H1 (cell line): Measurements from ENCODE around the gene ARHGAP15. TPM values are rescaled to one million over a fixed set of nuclear protein-coding genes. Genes with fewer than 3 reads are reported as not detected.

ENCODE experiments used
- CTCF ChIA-PET: fragments of 300-600 bp; sonication (Branson Sonifier 250); formaldehyde crosslinking; loops from one replicate; lab custom pipeline; 2021; ENCODE audit not compliant: partially characterized antibody; lab: Charles Lee
- POLR2A ChIA-PET: fragments of 300-600 bp; sonication (Branson Sonifier 250); formaldehyde crosslinking; loops from one replicate; lab custom pipeline; 2021; ENCODE audit warnings: inconsistent platforms; ENCODE audit not compliant: partially characterized antibody; lab: Charles Lee
- DNase-seq, 2 experiments: peaks; one replicate each; pipeline versions ENCODE4 v3.0.0 to v3.0.0-alpha.2; 2010 to 2022; ENCODE audit warnings: low spot score in 2 of 2, low read depth in 1 of 2, mixed read lengths in 1 of 2
- FAIRE-seq: peaks from 2 replicates; lab custom pipeline; 2011; peaks lifted over from hg19 to GRCh38; lab: Jason Lieb, UNC
- H2AFZ ChIP-seq: 2 replicates; pipeline ENCODE4 v1.8.1; 2012; ENCODE audit warnings: low read length, inconsistent platforms
- H2AK5ac ChIP-seq: 2 replicates; pipeline ENCODE4 v1.6.1; 2013; ENCODE audit warnings: low read depth, low read length
- H2BK120ac ChIP-seq: replicated peaks from 2 replicates; pipeline ENCODE3; 2013; ENCODE audit warnings: low read depth, low read length, inconsistent platforms
- H2BK12ac ChIP-seq: 2 replicates; pipeline ENCODE4 v1.6.1; 2013; ENCODE audit warnings: low read depth, low read length
- H2BK15ac ChIP-seq: 2 replicates; pipeline ENCODE4 v1.6.1; 2013; ENCODE audit warnings: low read length
- H2BK20ac ChIP-seq: 2 replicates; pipeline ENCODE4 v1.6.1; 2013; ENCODE audit warnings: low read length
- H2BK5ac ChIP-seq: 2 replicates; pipeline ENCODE4 v1.6.1; 2013; ENCODE audit warnings: low read depth, low read length
- H3K14ac ChIP-seq: 2 replicates; pipeline ENCODE4 v1.6.1; 2013; ENCODE audit warnings: inconsistent platforms; ENCODE audit not compliant: insufficient read length
- H3K18ac ChIP-seq: 2 replicates; pipeline ENCODE4 v1.6.1; 2013; ENCODE audit warnings: low read length; ENCODE audit errors: extremely low read depth
- H3K23ac ChIP-seq: 2 replicates; pipeline ENCODE4 v1.6.1; 2013; ENCODE audit warnings: inconsistent platforms; ENCODE audit not compliant: insufficient read length
- H3K23me2 ChIP-seq: 2 replicates; pipeline ENCODE4 v1.6.1; 2013; ENCODE audit warnings: low read depth, low read length
- H3K27ac ChIP-seq: 2 replicates; pipeline ENCODE4 v1.6.1; 2011; ENCODE audit warnings: low read depth, low read length, inconsistent platforms
- H3K27me3 ChIP-seq, 4 experiments: replicated peaks in 1 of 4; 1 replicate in 1 of 4; 2 replicates in 3 of 4; pipeline versions ENCODE4 v1.6.1 to v1.8.1; 2011 to 2013; ENCODE audit warnings: low read length in 3 of 4, mild to moderate bottlenecking in 3 of 4, inconsistent platforms in 2 of 4, mixed read lengths in 2 of 4, moderate library complexity in 1 of 4; ENCODE audit not compliant: control insufficient read depth in 3 of 4, insufficient read depth in 3 of 4; ENCODE audit errors: extremely low read depth in 1 of 4
- H3K36me3 ChIP-seq, 4 experiments: 2 replicates each; pipeline versions ENCODE4 v1.6.1 to v1.8.1; 2011 to 2013; ENCODE audit warnings: mild to moderate bottlenecking in 4 of 4, low read length in 3 of 4, moderate library complexity in 2 of 4, control low read depth in 1 of 4, inconsistent platforms in 1 of 4; ENCODE audit not compliant: insufficient read depth in 4 of 4, control insufficient read depth in 2 of 4
- H3K4ac ChIP-seq: replicated peaks from 2 replicates; pipeline ENCODE3; 2013; ENCODE audit warnings: low read length, low read depth, mixed read lengths, inconsistent platforms; ENCODE audit not compliant: insufficient read length
- H3K4me1 ChIP-seq, 4 experiments: replicated peaks in 1 of 4; 1 replicate in 1 of 4; 2 replicates in 3 of 4; pipeline versions ENCODE4 v1.6.1 to v1.8.1; 2011 to 2013; ENCODE audit warnings: low read length in 3 of 4, inconsistent platforms in 2 of 4, mixed read lengths in 1 of 4; ENCODE audit not compliant: insufficient read depth in 4 of 4, control insufficient read depth in 3 of 4
- H3K4me2 ChIP-seq, 2 experiments: 2 replicates each; pipeline versions ENCODE4 v1.6.1 to v1.8.1; 2011 to 2013; ENCODE audit warnings: low read depth in 2 of 2, low read length in 2 of 2, control low read depth in 1 of 2, inconsistent platforms in 1 of 2, mild to moderate bottlenecking in 1 of 2; ENCODE audit not compliant: insufficient read depth in 1 of 2
- H3K4me3 ChIP-seq, 4 experiments: fragments of 200-600, 300-600 bp in 1 of 4; sonication (generic), shearing (Covaris generic), sonication (Bioruptor Twin) in 1 of 4; 2 replicates each; pipeline versions ENCODE4 v1.5.1 to v1.8.1; 2011 to 2016; ENCODE audit warnings: low read length in 4 of 4, low read depth in 3 of 4, control low read depth in 2 of 4, inconsistent platforms in 2 of 4, mild to moderate bottlenecking in 2 of 4, mixed read lengths in 1 of 4, moderate library complexity in 1 of 4; ENCODE audit not compliant: insufficient read depth in 2 of 4; ENCODE audit errors: extremely low read depth in 1 of 4
- H3K56ac ChIP-seq: replicated peaks from 2 replicates; pipeline ENCODE3; 2013; ENCODE audit warnings: low read depth, mild to moderate bottlenecking, mixed read lengths, low read length, inconsistent platforms; ENCODE audit not compliant: insufficient read length
- H3K79me1 ChIP-seq: 2 replicates; pipeline ENCODE4 v1.6.1; 2013; ENCODE audit warnings: low read depth, low read length, control low read depth
- H3K79me2 ChIP-seq, 2 experiments: 2 replicates each; pipeline versions ENCODE4 v1.6.1 to v1.8.1; 2012 to 2013; ENCODE audit warnings: low read length in 2 of 2, mild to moderate bottlenecking in 2 of 2, inconsistent platforms in 1 of 2; ENCODE audit not compliant: insufficient read depth in 2 of 2, control insufficient read depth in 1 of 2
- H3K9ac ChIP-seq, 4 experiments: replicated peaks in 1 of 4; 1 replicate in 1 of 4; 2 replicates in 3 of 4; pipeline versions ENCODE4 v1.6.1 to v1.8.1; 2011 to 2013; ENCODE audit warnings: low read depth in 3 of 4, low read length in 3 of 4, control low read depth in 2 of 4, mild to moderate bottlenecking in 2 of 4, moderate library complexity in 2 of 4, inconsistent platforms in 1 of 4; ENCODE audit errors: extremely low read depth in 1 of 4
- H3K9me3 ChIP-seq, 2 experiments: 2 replicates each; pipeline versions ENCODE4 v1.6.1 to v1.8.1; 2012 to 2013; ENCODE audit warnings: mild to moderate bottlenecking in 2 of 2, moderate library complexity in 2 of 2, control low read depth in 1 of 2, inconsistent platforms in 1 of 2, low read depth in 1 of 2, low read length in 1 of 2, mixed read lengths in 1 of 2; ENCODE audit not compliant: insufficient read depth in 2 of 2
- H4K20me1 ChIP-seq, 2 experiments: replicated peaks in 1 of 2; 2 replicates each; pipeline versions ENCODE3 to v1.8.1; 2011 to 2013; ENCODE audit warnings: inconsistent platforms in 2 of 2, low read length in 2 of 2, mild to moderate bottlenecking in 1 of 2; ENCODE audit not compliant: insufficient read depth in 2 of 2, control insufficient read depth in 1 of 2
- H4K5ac ChIP-seq: 2 replicates; pipeline ENCODE4 v1.6.1; 2013; ENCODE audit warnings: low read length, low read depth, mixed read lengths, inconsistent platforms; ENCODE audit not compliant: insufficient read length
- H4K8ac ChIP-seq: 2 replicates; pipeline ENCODE4 v1.8.0; 2013; ENCODE audit warnings: mild to moderate bottlenecking, moderate library complexity, low read length, inconsistent platforms; ENCODE audit not compliant: insufficient read depth; ENCODE audit errors: extremely low read depth
- H4K91ac ChIP-seq: replicated peaks from 2 replicates; pipeline ENCODE3; 2013; ENCODE audit warnings: low read length, mixed read lengths, inconsistent platforms; ENCODE audit not compliant: insufficient read length
- BACH1 ChIP-seq: IDR thresholded peaks from 2 replicates; pipeline ENCODE4 v1.6.1; 2012; ENCODE audit warnings: low read length, improper control_type of control experiment
- BCL11A ChIP-seq, 2 experiments: IDR thresholded peaks; one replicate each; pipeline ENCODE4 v1.6.1; 2011; ENCODE audit warnings: low read depth in 2 of 2, low read length in 2 of 2, mild to moderate bottlenecking in 2 of 2
- MAFK ChIP-seq: IDR thresholded peaks from 2 replicates; pipeline ENCODE4 v1.6.1; 2012; ENCODE audit warnings: low read depth, mild to moderate bottlenecking, improper control_type of control experiment, low read length
- WGBS, 2 experiments: shearing (Covaris generic) in 1 of 2; methylation state at CpG; one replicate each; pipeline versions ENCODE4 v1.1.6 to v1.1.7; 2013 to 2015; ENCODE audit warnings: low lambda C conversion rate in 2 of 2, mixed read lengths in 2 of 2, inconsistent platforms in 1 of 2, low coverage in 1 of 2, missing lambda C conversion rate in 1 of 2; ENCODE audit not compliant: insufficient replicate concordance in 2 of 2, insufficient coverage in 1 of 2, insufficient read length in 1 of 2; ENCODE audit errors: extremely low coverage in 1 of 2, missing lambda C conversion rate in 1 of 2; 5-methylcytosine and 5-hydroxymethylcytosine counted together
- polyA plus RNA-seq, 7 experiments: library from polyadenylated mRNA; depleted of rRNA in 3 of 7; stranded (reverse) in 5 of 7; unstranded in 2 of 7; fragments of >200 nt in 5 of 7; fragments of 200-250 nt in 2 of 7; gene quantifications; 1 replicate in 5 of 7; 2 replicates in 1 of 7; 4 replicates in 1 of 7; pipeline versions ENCODE4 v1.2.1 to v1.2.3, GENCODE V29; 2011 to 2013; ENCODE audit warnings: missing spikeins in 2 of 7, mixed read lengths in 2 of 7
- total RNA-seq: library from RNA; stranded (reverse); fragmentation: NEBNext Ultra II Directional; extraction: Animal tissue kit (Norgen Biotek cat#: 25700); gene quantifications from 2 replicates; pipeline ENCODE4 v1.2.1, GENCODE V29; 2021

Gene ARHGAP15
- total and polyA plus RNA-seq, 2 of the 8 experiments (the other 6 are each of a cell fraction or from before 2014, with no cell fraction given): not detected

DNA sequence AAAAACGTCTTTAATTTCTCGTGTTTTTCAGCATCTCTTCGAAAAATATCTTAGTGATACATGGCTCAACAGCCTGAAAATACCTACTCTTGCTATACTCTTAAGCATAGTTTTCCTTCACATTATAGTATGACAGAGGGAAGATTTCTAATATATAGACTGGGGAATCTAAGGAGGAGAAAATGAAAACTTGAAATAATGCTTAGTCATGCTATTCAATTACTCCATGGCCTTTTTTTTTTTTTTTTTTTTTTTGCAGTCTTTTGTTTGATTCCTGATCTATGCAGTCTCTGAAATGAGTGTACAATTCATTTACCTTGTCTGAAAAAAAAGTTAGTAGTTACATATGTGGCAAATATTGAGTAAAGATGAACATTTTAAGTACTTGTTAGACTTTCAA, 337.8 kb downstream of the ARHGAP15 start:
- H3K56ac ChIP-seq: no peak overlapping the region
- no peak overlapping the region for H2BK12ac ChIP-seq
- no peak overlapping the region for H2BK120ac ChIP-seq
- no peak overlapping the region for H3K4ac ChIP-seq
- H3K23me2 ChIP-seq: no peaks in the 10 kb centered on the region
- H3K14ac ChIP-seq: no peak overlapping the region
- FAIRE-seq (no peak), DNase-seq (no peak)
- TF ChIP-seq BCL11A (IDR thresholded peaks at IDR 0.05; ENCODE audit: low read depth in 2 of 2, low read length in 2 of 2): no peak
- TF ChIP-seq BACH1: peak; percentile 67; the same call in 1 of the 2 replicates
- TF ChIP-seq MAFK: peak; percentile 50; the same call in 1 of the 2 replicates
- no peaks in the 10 kb centered on the region for H3K79me1 ChIP-seq
- no peaks in the 10 kb centered on the region for H4K20me1 ChIP-seq
- H2AK5ac ChIP-seq: no peak overlapping the region
- POLR2A ChIA-PET: no interaction called here
- no peak overlapping the region for H4K5ac ChIP-seq
- no peaks in the 10 kb centered on the region for H3K9me3 ChIP-seq
- H4K91ac ChIP-seq: no peak overlapping the region
- no peak overlapping the region for H3K27ac ChIP-seq
- no peak overlapping the region for H3K9ac ChIP-seq
- H3K36me3 ChIP-seq: no peaks in the 10 kb centered on the region
- no peak overlapping the region for H2BK5ac ChIP-seq
- H2BK20ac ChIP-seq: no peak overlapping the region
- no peak overlapping the region for H3K23ac ChIP-seq
- no peak overlapping the region for H3K4me2 ChIP-seq
- no peak overlapping the region for H4K8ac ChIP-seq
- no peaks in the 10 kb centered on the region for H3K79me2 ChIP-seq
- no peak overlapping the region for H2AFZ ChIP-seq
- H3K4me1 ChIP-seq: no peaks in the 10 kb centered on the region
- no peak overlapping the region for H3K18ac ChIP-seq
- H3K27me3 ChIP-seq: no peaks in the 10 kb centered on the region
- CTCF ChIA-PET: interaction anchor here (1.2 kb wide), 1 partner anchor 64 kb away, joined by 5 read pairs; no protein-coding TSS in a partner anchor
- 89% methylated on average over 3 of the region's 3 CpGs; no CpG with 5 or more reads in 1 of the 2 experiments for WGBS, 2 experiments
- H3K4me3 ChIP-seq: no peak overlapping the region
- no peak overlapping the region for H2BK15ac ChIP-seq
